NCI-H446 treated with DMSO at 0.1 percent for 48 hours (cell line): ENCODE data around the gene ARHGEF12.

ENCODE experiments used
- DNase-seq: peaks from one replicate; lab custom pipeline; 2025; lab: John Stamatoyannopoulos, UW

Gene ARHGEF12

GRCh38 chr11:120430146-120430545 is 93.9 kb downstream of the ARHGEF12 start:
- DNase-seq, result no peak

GRCh38 chr11:120431633-120432032 is 95.4 kb downstream of the ARHGEF12 start:
- DNase-seq, result no peak

GRCh38 chr11:120432056-120433018 is 96.1 kb downstream of the ARHGEF12 start:
- no peak for DNase-seq

- no peak for DNase-seq
Measured at GRCh38 chr11:120441592-120441991, 105.4 kb downstream of the ARHGEF12 start.

- DNase-seq, result no peak
Measured at GRCh38 chr11:120442031-120442430, 105.8 kb downstream of the ARHGEF12 start.

- DNase-seq, result no peak
Measured at GRCh38 chr11:120446802-120447201, 110.6 kb downstream of the ARHGEF12 start.

GRCh38 chr11:120448240-120448639 is 112.0 kb downstream of the ARHGEF12 start:
- no peak for DNase-seq

- no peak for DNase-seq
Measured at GRCh38 chr11:120455487-120455886, 119.3 kb downstream of the ARHGEF12 start.

GRCh38 chr11:120457996-120458395 is 121.8 kb downstream of the ARHGEF12 start:
- DNase-seq, result no peak

- DNase-seq, result no peak
Measured at GRCh38 chr11:120462825-120463224, 126.6 kb downstream of the ARHGEF12 start.

GRCh38 chr11:120465921-120466534 is 129.8 kb downstream of the ARHGEF12 start:
- no peak for DNase-seq

- DNase-seq, result no peak
Measured at GRCh38 chr11:120467627-120468026, 131.4 kb downstream of the ARHGEF12 start.

- DNase-seq, result no peak
Measured at GRCh38 chr11:120471131-120471530, 134.9 kb downstream of the ARHGEF12 start.

- no peak for DNase-seq
Measured at GRCh38 chr11:120471994-120472393, 135.8 kb downstream of the ARHGEF12 start.

GRCh38 chr11:120473503-120473902 is 137.3 kb downstream of the ARHGEF12 start:
- DNase-seq, result no peak

- no peak for DNase-seq
Measured at GRCh38 chr11:120482149-120482548, 145.9 kb downstream of the ARHGEF12 start.

- DNase-seq, result no peak
Measured at GRCh38 chr11:120484722-120485121, 148.5 kb downstream of the ARHGEF12 start.

GRCh38 chr11:120486138-120486537 is 149.9 kb downstream of the ARHGEF12 start:
- DNase-seq, result no peak

GRCh38 chr11:120489799-120490198 is 153.6 kb downstream of the ARHGEF12 start:
- DNase-seq, result no peak

- no peak for DNase-seq
Measured at GRCh38 chr11:120492486-120492885, 156.3 kb downstream of the ARHGEF12 start.

- DNase-seq, result no peak
Measured at GRCh38 chr11:120494595-120494994, 158.4 kb downstream of the ARHGEF12 start.

- no peak for DNase-seq
Measured at GRCh38 chr11:120499088-120499487, 162.9 kb downstream of the ARHGEF12 start.

- no peak for DNase-seq
Measured at GRCh38 chr11:120499859-120500258, 163.6 kb downstream of the ARHGEF12 start.
